Esophagus squamous epithelium (tissue), 5 donors: ENCODE measurements around the gene LY6G6F. TPM values are rescaled to one million over a fixed set of nuclear protein-coding genes. Genes with fewer than 3 reads are reported as not detected.

Experiments
- DNase-seq: peaks from one replicate; lab custom pipeline; 2025; lab: John Stamatoyannopoulos, UW
- H3K27ac ChIP-seq, 4 donors: fragments of 200-600 bp; sonication (generic); one replicate each; pipeline ENCODE4 v1.5.1; 2016 to 2019; ENCODE audit warnings: mild to moderate bottlenecking in 1 of 4
- H3K27me3 ChIP-seq, 4 donors: fragments of 200-600 bp; sonication (generic); 1 replicate in 3 of 4; 2 replicates in 1 of 4; pipeline versions ENCODE4 v1.5.1 to v1.6.0; 2017 to 2021; ENCODE audit warnings: antibody characterized with exemption in 1 of 4
- H3K36me3 ChIP-seq, 3 donors: fragments of 200-600 bp; sonication (generic); one replicate each; pipeline ENCODE4 v1.5.1; 2016 to 2019
- H3K4me1 ChIP-seq, 3 donors: fragments of 200-600 bp; sonication (generic); one replicate each; pipeline ENCODE4 v1.5.1; 2017 to 2019
- H3K4me3 ChIP-seq, 4 donors: fragments of 200-600 bp; sonication (generic); 1 replicate in 3 of 4; 2 replicates in 1 of 4; pipeline ENCODE4 v1.5.1; 2016 to 2019; ENCODE audit warnings: mild to moderate bottlenecking in 2 of 4, moderate library complexity in 1 of 4
- H3K9me3 ChIP-seq, 3 donors: fragments of 200-600 bp; sonication (generic); one replicate each; pipeline ENCODE4 v1.5.1; 2016 to 2019
- CTCF ChIP-seq, 6 experiments: fragments of 450-650 bp in 4 of 6; fragments of 200-600 bp in 2 of 6; sonication (generic) in 2 of 6; IDR thresholded peaks; one replicate each; pipeline ENCODE4 v1.5.1; 2016 to 2019; ENCODE audit warnings: antibody characterized with exemption in 6 of 6, mild to moderate bottlenecking in 4 of 6, moderate library complexity in 4 of 6
- POLR2A ChIP-seq, 4 donors: fragments of 450-650 bp; IDR thresholded peaks; one replicate each; pipeline ENCODE4 v1.6.1; 2017; ENCODE audit warnings: antibody characterized with exemption in 4 of 4, mild to moderate bottlenecking in 4 of 4, moderate library complexity in 3 of 4
- WGBS, 2 donors: methylation state at CpG; one replicate each; pipeline ENCODE4 v1.1.5; 2018; 5-methylcytosine and 5-hydroxymethylcytosine counted together
- intact Hi-C: fragments of 100-400 bp; cut with DNase I; formaldehyde crosslinking; loops from one replicate; pipeline ENCODE4 v1.15.0; 2022
- small RNA-seq, 4 donors: library from RNA; depleted of rRNA; stranded (forward); fragments of <200 nt; gene quantifications; one replicate each; pipeline ENCODE3, GENCODE V24; 2016
- total RNA-seq, 4 donors: library from RNA; depleted of rRNA; stranded (reverse); fragments of >200 nt; gene quantifications; one replicate each; pipeline ENCODE4 v1.1.0, GENCODE V29; 2016
- donor health status: DM: yes; HTN: yes; CAD: no.

Gene LY6G6F
- total RNA-seq, 4 donors from 2014 or later, result not detected

DNA sequence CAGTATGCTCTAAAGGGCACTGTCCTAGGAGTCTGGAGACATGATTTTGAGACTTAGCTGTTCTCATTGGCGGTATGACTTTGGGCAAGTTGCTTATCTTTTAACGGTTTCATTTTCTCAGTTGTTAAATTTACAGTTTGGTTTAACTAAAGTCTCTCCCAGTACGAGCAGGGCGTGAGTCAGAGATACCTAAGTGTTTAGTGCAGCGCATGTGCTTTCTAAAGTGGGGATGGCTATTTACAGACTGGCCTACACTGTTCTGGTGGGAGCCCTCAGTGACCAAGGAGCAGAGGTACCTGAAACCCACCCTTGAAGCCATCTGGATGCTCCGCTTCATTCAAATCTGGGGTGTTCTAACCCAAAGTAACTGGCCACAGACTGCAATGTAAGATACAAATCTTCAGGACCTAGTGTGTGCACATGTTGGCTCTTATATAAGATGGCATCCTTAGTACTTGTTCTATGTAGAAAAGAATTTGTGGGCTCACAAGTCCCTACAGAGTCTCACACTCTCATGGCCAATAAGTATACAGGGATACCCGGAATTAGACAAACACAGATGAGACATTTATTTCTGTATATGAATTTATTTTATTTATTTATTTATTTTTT lies 43.9 kb downstream of the LY6G6F start:
- no peak for DNase-seq
- TF ChIP-seq CTCF (IDR thresholded peaks at IDR 0.05), result no peak
- no peak for TF ChIP-seq POLR2A (IDR thresholded peaks at IDR 0.05)

DNA sequence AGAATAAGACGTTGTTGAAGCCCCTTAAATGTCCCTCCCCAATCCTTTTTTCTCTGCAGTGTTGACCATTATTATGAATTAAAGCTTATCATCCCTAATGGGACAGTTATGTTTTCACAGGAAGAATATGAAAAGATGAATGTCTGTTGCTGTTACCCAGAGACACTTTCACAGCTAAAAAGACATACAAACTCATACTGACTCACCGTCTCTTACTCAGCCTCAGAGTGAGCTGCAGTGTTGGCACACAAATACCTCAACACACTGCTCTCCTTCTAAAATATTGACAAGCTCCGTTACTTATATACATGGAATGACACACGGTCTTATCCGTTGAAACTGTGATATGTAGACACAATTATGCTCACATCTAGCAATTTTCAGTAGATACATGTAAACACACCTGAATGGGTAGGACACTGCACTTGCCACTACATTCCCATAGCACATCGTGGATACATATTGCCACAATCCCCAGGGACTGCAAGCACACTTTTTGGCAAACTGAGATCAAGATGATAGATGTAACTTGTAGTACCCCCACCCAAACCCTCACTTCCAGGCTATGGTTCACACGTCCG lies 46.2 kb downstream of the LY6G6F start:
- TF ChIP-seq POLR2A (IDR thresholded peaks at IDR 0.05) (no peak), CTCF (IDR thresholded peaks at IDR 0.05) (no peak)

More for the DNA sequence above, 43.9 kb downstream of the LY6G6F start:
- H3K27me3 ChIP-seq, result no peaks in the 10 kb centered on the region
- peaks cover 0 to 11% (median 0%) of the 10 kb centered on the region in 3 donors for H3K36me3 ChIP-seq
- WGBS, 2 donors, result 88 to 91% methylated on average over 7 of the region's 7 CpGs
- no peaks in the 10 kb centered on the region for H3K9me3 ChIP-seq
- H3K4me3 ChIP-seq, result no peak overlapping the region
- no peaks in the 10 kb centered on the region for H3K4me1 ChIP-seq
- intact Hi-C loops, result no loop called here
- H3K27ac ChIP-seq, result no peak overlapping the region

DNA sequence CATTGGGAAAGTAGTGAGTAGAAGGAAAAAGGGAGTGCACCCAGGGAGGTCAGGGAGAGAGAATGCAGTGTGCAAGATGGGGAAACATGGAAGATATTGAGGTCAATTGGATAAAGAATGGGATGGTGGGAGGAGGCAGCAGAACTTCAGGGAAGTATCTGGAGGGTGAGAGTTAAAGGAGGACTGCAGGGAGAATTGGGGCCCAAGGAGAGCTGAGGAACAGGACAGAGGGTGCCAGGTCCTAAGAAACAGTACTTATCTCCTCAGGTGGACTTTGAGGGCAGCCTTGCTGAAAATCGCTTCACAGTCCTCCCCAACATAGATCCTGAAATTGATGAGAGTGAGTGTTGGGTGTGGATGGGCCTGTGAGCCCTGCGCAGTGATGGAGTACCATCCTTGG lies 51.6 kb downstream of the LY6G6F start:
- Histone ChIP-seq H3K36me3 (peaks cover 0 to 22% (median 0%) of the 10 kb centered on the region in 3 donors), H3K27ac (no peak overlapping the region), H3K27me3 (no peaks in the 10 kb centered on the region), H3K4me1 (peaks cover 0 to 4% (median under 1%) of the 10 kb centered on the region in 3 donors), H3K4me3 (no peak overlapping the region), H3K9me3 (no peaks in the 10 kb centered on the region)
- TF ChIP-seq POLR2A (IDR thresholded peaks at IDR 0.05) (no peak), CTCF (IDR thresholded peaks at IDR 0.05) (no peak)
- DNase-seq, result no peak
- WGBS, 2 donors, result 100% methylated on average over 2 of the region's 2 CpGs
- intact Hi-C loops, result no loop called here

More for the DNA sequence above, 46.2 kb downstream of the LY6G6F start:
- no peak overlapping the region for H3K4me3 ChIP-seq
- no peaks in the 10 kb centered on the region for H3K9me3 ChIP-seq
- intact Hi-C loops, result no loop called here
- DNase-seq, result no peak
- H3K36me3 ChIP-seq, result peaks cover 0 to under 1% (median 0%) of the 10 kb centered on the region in 3 donors
- no peaks in the 10 kb centered on the region for H3K4me1 ChIP-seq
- H3K27ac ChIP-seq, result no peak overlapping the region
- WGBS, 2 donors, result 57 to 83% methylated on average over 8 of the region's 8 CpGs
- H3K27me3 ChIP-seq, result no peaks in the 10 kb centered on the region

Small RNA genes within 50 kb of the gene (small RNA-seq; reads per million reads assigned to genes)
- gene LY6G6D (0 reads per million in 4 donors), gene MIR4646 (0 to 0.07 (median 0) reads per million in 4 donors), gene RF00019 (0 reads per million in 4 donors), gene RNU6-850P (0 reads per million in 4 donors)

Other genes starting within 250 kb of the LY6G6F start
- gene MICB, start 208.7 kb upstream of the LY6G6F start, total RNA-seq, result 1 to 10 TPM in 3 of 4 donors, under 1 TPM in 1; 0.23 to 2.6 (median 2.1) TPM
- not detected for gene MCCD1, start 177.9 kb upstream of the LY6G6F start, total RNA-seq
- gene DDX39B, start 164.9 kb upstream of the LY6G6F start, total RNA-seq, result 100 to 1,000 TPM; 173 to 320 (median 259) TPM
- gene ATP6V1G2, start 160.3 kb upstream of the LY6G6F start, total RNA-seq, result 1 to 10 TPM in 1 of 4 donors, under 1 TPM in 1, not detected in 2; 0.21 to 2.1 TPM
- 10 to 100 TPM in 3 of 4 donors, 1 to 10 TPM in 1; 7.8 to 25.2 (median 16.7) TPM for gene NFKBIL1, start 159.3 kb upstream of the LY6G6F start, total RNA-seq
- gene LTA, start 134.6 kb upstream of the LY6G6F start, total RNA-seq, result not detected
- under 1 TPM in 3 of 4 donors, not detected in 1; 0.27 to 0.95 (median 0.61) TPM for gene TNF, start 131.3 kb upstream of the LY6G6F start, total RNA-seq
- 1 to 10 TPM in 2 of 4 donors, under 1 TPM in 2; 0.53 to 2.3 (median 1.1) TPM for gene LTB, start 124.4 kb upstream of the LY6G6F start, total RNA-seq
- 10 to 100 TPM in 1 of 4 donors, 1 to 10 TPM in 1, under 1 TPM in 1, not detected in 1; 0.49 to 50.4 (median 5.1) TPM for gene LST1, start 120.6 kb upstream of the LY6G6F start, total RNA-seq
- gene NCR3, start 113.9 kb upstream of the LY6G6F start, total RNA-seq, result not detected
- 10 to 100 TPM in 2 of 4 donors, 1 to 10 TPM in 2; 2.4 to 30.7 (median 15.1) TPM for gene AIF1, start 91.6 kb upstream of the LY6G6F start, total RNA-seq
- gene PRRC2A, start 86.2 kb upstream of the LY6G6F start, total RNA-seq, result 10 to 100 TPM; 42.8 to 84.9 (median 67.7) TPM
- gene BAG6, start 54.2 kb upstream of the LY6G6F start, total RNA-seq, result 100 to 1,000 TPM; 129 to 217 (median 163) TPM
- 1 to 10 TPM in 2 of 4 donors, under 1 TPM in 2; 0.67 to 2.1 (median 1.1) TPM for gene APOM, start 51.0 kb upstream of the LY6G6F start, total RNA-seq
- gene C6orf47, start 46.1 kb upstream of the LY6G6F start, total RNA-seq, result 10 to 100 TPM; 28.8 to 34.4 (median 31.7) TPM
- 10 to 100 TPM in 2 of 4 donors, 1 to 10 TPM in 2; 6.9 to 16.0 (median 10.9) TPM for gene GPANK1, start 41.9 kb upstream of the LY6G6F start, total RNA-seq
- gene CSNK2B, start 40.8 kb upstream of the LY6G6F start, total RNA-seq, result 100 to 1,000 TPM; 155 to 204 (median 186) TPM
- 1 to 10 TPM in 3 of 4 donors, under 1 TPM in 1; 0.70 to 9.5 (median 4.5) TPM for gene LY6G5B, start 36.9 kb upstream of the LY6G6F start, total RNA-seq
- gene LY6G5C, start 25.8 kb upstream of the LY6G6F start, total RNA-seq, result under 1 TPM in 2 of 4 donors, not detected in 2; 0.57 to 0.83 TPM
- 10 to 100 TPM; 38.5 to 43.3 (median 40.1) TPM for gene ABHD16A, start 3.5 kb upstream of the LY6G6F start, total RNA-seq
- gene LY6G6D, start 8.5 kb downstream of the LY6G6F start, total RNA-seq, result not detected
- gene LY6G6C, start 14.9 kb downstream of the LY6G6F start, total RNA-seq, result 10 to 100 TPM in 1 of 4 donors, 1 to 10 TPM in 2, under 1 TPM in 1; 0.53 to 14.6 (median 2.4) TPM
- 1 to 10 TPM in 1 of 4 donors, under 1 TPM in 3; 0.12 to 1.4 (median 0.73) TPM for gene MPIG6B, start 16.5 kb downstream of the LY6G6F start, total RNA-seq
- gene DDAH2, start 22.4 kb downstream of the LY6G6F start, total RNA-seq, result 10 to 100 TPM; 16.4 to 59.3 (median 28.2) TPM
- 100 to 1,000 TPM; 289 to 440 (median 365) TPM for gene CLIC1, start 29.7 kb downstream of the LY6G6F start, total RNA-seq
- gene MSH5, start 33.1 kb downstream of the LY6G6F start, total RNA-seq, result 1 to 10 TPM; 2.3 to 7.9 (median 6.8) TPM
- gene SAPCD1, start 55.8 kb downstream of the LY6G6F start, total RNA-seq, result 1 to 10 TPM in 2 of 4 donors, under 1 TPM in 2; 0.45 to 2.9 (median 1.1) TPM
- gene VWA7, start 70.5 kb downstream of the LY6G6F start, total RNA-seq, result under 1 TPM; 0.22 to 0.80 (median 0.58) TPM
- gene VARS1, start 88.9 kb downstream of the LY6G6F start, total RNA-seq, result 10 to 100 TPM; 35.0 to 72.3 (median 45.5) TPM
- gene LSM2, start 100.1 kb downstream of the LY6G6F start, total RNA-seq, result 10 to 100 TPM; 27.1 to 70.8 (median 36.6) TPM
- under 1 TPM; 0.35 to 0.97 (median 0.57) TPM for gene HSPA1L, start 108.4 kb downstream of the LY6G6F start, total RNA-seq
- gene HSPA1A, start 108.7 kb downstream of the LY6G6F start, total RNA-seq, result 100 to 1,000 TPM; 158 to 362 (median 223) TPM
- gene HSPA1B, start 120.9 kb downstream of the LY6G6F start, total RNA-seq, result 100 to 1,000 TPM; 209 to 553 (median 252) TPM
- gene NEU1, start 156.0 kb downstream of the LY6G6F start, total RNA-seq, result 10 to 100 TPM; 13.6 to 23.6 (median 17.3) TPM
- 1 to 10 TPM in 2 of 4 donors, under 1 TPM in 1, not detected in 1; 0.38 to 3.6 (median 1.3) TPM for gene SLC44A4, start 172.1 kb downstream of the LY6G6F start, total RNA-seq
- 10 to 100 TPM; 23.4 to 34.5 (median 27.4) TPM for gene EHMT2, start 190.8 kb downstream of the LY6G6F start, total RNA-seq
- gene ZBTB12, start 195.2 kb downstream of the LY6G6F start, total RNA-seq, result 1 to 10 TPM in 2 of 4 donors, under 1 TPM in 2; 0.83 to 2.8 (median 1.0) TPM
- gene C2, start 220.9 kb downstream of the LY6G6F start, total RNA-seq, result 10 to 100 TPM in 2 of 4 donors, 1 to 10 TPM in 2; 1.1 to 15.2 (median 6.4) TPM
- gene CFB, start 239.2 kb downstream of the LY6G6F start, total RNA-seq, result 10 to 100 TPM; 10.4 to 81.1 (median 22.4) TPM